Measurements from ENCODE around the gene G2E3. TPM values are rescaled to one million over a fixed set of nuclear protein-coding genes. Genes with fewer than 3 reads are reported as not detected.

The G2E3 gene
- total and polyA plus RNA-seq, 2 of the 13 experiments (the other 11 are each of a cell fraction or from before 2014, with no cell fraction given), result 22.8 to 63.0 TPM

GRCh38 chr14:30621940-30622830, 63.2 kb downstream of the G2E3 start, which contains the start of gene SCFD1 (continued):
- TF ChIP-seq, protein P1, sequence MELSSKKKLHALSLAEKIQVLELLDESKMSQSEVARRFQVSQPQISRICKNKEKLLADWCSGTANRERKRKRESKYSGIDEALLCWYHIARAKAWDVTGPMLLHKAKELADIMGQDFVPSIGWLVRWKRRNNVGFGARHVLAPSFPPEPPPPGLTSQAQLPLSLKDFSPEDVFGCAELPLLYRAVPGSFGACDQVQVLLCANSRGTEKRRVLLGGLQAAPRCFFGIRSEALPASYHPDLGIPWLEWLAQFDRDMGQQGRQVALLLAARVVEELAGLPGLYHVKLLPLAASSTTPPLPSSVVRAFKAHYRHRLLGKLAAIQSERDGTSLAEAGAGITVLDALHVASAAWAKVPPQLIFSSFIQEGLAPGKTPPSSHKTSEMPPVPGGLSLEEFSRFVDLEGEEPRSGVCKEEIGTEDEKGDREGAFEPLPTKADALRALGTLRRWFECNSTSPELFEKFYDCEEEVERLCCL (CRISPR knock-in tag; IDR thresholded peaks at IDR 0.05; ENCODE audit: borderline replicate concordance), result no peak
- TF ChIP-seq ZNF713 (CRISPR knock-in tag; IDR thresholded peaks at IDR 0.05), result peak; percentile 99
- TF ChIP-seq, protein P2, sequence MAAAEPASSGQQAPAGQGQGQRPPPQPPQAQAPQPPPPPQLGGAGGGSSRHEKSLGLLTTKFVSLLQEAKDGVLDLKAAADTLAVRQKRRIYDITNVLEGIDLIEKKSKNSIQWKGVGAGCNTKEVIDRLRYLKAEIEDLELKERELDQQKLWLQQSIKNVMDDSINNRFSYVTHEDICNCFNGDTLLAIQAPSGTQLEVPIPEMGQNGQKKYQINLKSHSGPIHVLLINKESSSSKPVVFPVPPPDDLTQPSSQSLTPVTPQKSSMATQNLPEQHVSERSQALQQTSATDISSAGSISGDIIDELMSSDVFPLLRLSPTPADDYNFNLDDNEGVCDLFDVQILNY (CRISPR knock-in tag; conservative IDR thresholded peaks at IDR 0.05), result peak; percentile 92
- peak; percentile 75; the same call in 1 of the 2 replicates for TF ChIP-seq ARID3A (IDR thresholded peaks at IDR 0.05; ENCODE audit: low read depth, low read length)
- TF ChIP-seq ZNF703 (CRISPR knock-in tag; IDR thresholded peaks at IDR 0.05; ENCODE audit: borderline replicate concordance), result no peak; the same call in 1 of the 2 replicates
- TF ChIP-seq NFAT5 (CRISPR knock-in tag; IDR thresholded peaks at IDR 0.05), result peak; percentile 98
- TF ChIP-seq CBX1 (IDR thresholded peaks at IDR 0.05; ENCODE audit: low read depth), result peak; percentile 98
- TF ChIP-seq, protein P3, sequence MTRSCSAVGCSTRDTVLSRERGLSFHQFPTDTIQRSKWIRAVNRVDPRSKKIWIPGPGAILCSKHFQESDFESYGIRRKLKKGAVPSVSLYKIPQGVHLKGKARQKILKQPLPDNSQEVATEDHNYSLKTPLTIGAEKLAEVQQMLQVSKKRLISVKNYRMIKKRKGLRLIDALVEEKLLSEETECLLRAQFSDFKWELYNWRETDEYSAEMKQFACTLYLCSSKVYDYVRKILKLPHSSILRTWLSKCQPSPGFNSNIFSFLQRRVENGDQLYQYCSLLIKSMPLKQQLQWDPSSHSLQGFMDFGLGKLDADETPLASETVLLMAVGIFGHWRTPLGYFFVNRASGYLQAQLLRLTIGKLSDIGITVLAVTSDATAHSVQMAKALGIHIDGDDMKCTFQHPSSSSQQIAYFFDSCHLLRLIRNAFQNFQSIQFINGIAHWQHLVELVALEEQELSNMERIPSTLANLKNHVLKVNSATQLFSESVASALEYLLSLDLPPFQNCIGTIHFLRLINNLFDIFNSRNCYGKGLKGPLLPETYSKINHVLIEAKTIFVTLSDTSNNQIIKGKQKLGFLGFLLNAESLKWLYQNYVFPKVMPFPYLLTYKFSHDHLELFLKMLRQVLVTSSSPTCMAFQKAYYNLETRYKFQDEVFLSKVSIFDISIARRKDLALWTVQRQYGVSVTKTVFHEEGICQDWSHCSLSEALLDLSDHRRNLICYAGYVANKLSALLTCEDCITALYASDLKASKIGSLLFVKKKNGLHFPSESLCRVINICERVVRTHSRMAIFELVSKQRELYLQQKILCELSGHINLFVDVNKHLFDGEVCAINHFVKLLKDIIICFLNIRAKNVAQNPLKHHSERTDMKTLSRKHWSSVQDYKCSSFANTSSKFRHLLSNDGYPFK (CRISPR knock-in tag; IDR thresholded peaks at IDR 0.05; ENCODE audit: borderline replicate concordance), result peak; percentile 98
- TF ChIP-seq FIP1L1 (IDR thresholded peaks at IDR 0.05; ENCODE audit: borderline replicate concordance, insufficient read depth, low read depth, low read length), result no peak; the same call in 1 of the 2 replicates
- peak; percentile 59; the same call in 1 of the 2 replicates for TF ChIP-seq SKIL (CRISPR knock-in tag; IDR thresholded peaks at IDR 0.05; ENCODE audit: borderline replicate concordance)
- TF ChIP-seq ZNF720 (CRISPR knock-in tag; IDR thresholded peaks at IDR 0.05), result no peak; the same call in 1 of the 2 replicates
- TF ChIP-seq ZMYM4 (CRISPR knock-in tag; IDR thresholded peaks at IDR 0.05), result peak; percentile 99
